Tibial nerve (tissue), 4 donors: ENCODE results near the gene CSF1R.

Source experiments
- CTCF ChIP-seq, 5 experiments: fragments of 200-600 bp in 3 of 5; fragments of 450-650 bp in 2 of 5; sonication (generic) in 3 of 5; IDR thresholded peaks; one replicate each; pipeline ENCODE4 v1.5.1; 2016 to 2019; ENCODE audit warnings: antibody characterized with exemption in 5 of 5, mild to moderate bottlenecking in 3 of 5, moderate library complexity in 2 of 5
- EP300 ChIP-seq, 2 donors: sonication (generic); formaldehyde crosslinking; IDR thresholded peaks; one replicate each; pipeline ENCODE4 v1.6.1; 2017; ENCODE audit warnings: antibody characterized with exemption in 2 of 2, mild to moderate bottlenecking in 1 of 2
- POLR2A ChIP-seq, 2 donors: fragments of 450-650 bp; IDR thresholded peaks; one replicate each; pipeline ENCODE4 v1.6.1; 2017; ENCODE audit warnings: antibody characterized with exemption in 2 of 2, mild to moderate bottlenecking in 2 of 2, moderate library complexity in 2 of 2

- TF ChIP-seq CTCF (IDR thresholded peaks at IDR 0.05) (no peak), POLR2A (IDR thresholded peaks at IDR 0.05) (no peak), EP300 (IDR thresholded peaks at IDR 0.05) (no peak)
Observed at GRCh38 chr5:150057996-150058395, 28.4 kb downstream of the CSF1R start.
